Measurements from ENCODE around the gene FES.

DNA sequence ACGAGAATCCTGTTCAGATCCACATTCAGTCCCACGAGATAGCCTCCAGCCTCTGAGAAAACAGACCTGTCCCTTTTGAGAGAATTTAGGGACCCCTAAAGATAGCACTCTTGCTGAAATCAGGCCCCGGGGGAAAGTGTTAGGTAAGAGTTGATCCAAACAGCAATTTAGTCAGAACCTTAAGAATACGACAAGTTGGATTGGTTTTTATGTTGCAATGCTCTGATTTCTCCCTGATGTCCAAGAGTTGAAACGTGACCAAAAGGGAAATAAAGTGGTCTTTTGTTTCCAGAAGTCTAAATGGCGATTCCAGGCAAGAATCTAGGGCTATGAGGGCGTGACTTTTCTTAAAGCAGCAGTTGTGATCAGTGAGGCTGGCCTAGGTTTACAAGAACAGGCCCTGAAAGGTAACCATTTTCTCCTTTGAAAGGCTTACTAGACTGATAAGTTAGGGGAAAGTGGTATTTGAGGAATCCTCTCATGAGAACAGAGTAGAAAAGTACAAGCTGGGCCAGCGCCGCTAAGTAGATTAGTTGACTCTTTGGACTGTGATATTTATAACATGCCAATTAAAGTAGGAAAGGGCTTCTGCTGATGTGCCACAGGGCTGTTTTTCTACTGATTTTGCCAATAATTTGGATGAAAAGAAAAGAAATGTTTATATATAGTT is 23.7 kb downstream of the FES start:
- TF ChIP-seq, protein P1, sequence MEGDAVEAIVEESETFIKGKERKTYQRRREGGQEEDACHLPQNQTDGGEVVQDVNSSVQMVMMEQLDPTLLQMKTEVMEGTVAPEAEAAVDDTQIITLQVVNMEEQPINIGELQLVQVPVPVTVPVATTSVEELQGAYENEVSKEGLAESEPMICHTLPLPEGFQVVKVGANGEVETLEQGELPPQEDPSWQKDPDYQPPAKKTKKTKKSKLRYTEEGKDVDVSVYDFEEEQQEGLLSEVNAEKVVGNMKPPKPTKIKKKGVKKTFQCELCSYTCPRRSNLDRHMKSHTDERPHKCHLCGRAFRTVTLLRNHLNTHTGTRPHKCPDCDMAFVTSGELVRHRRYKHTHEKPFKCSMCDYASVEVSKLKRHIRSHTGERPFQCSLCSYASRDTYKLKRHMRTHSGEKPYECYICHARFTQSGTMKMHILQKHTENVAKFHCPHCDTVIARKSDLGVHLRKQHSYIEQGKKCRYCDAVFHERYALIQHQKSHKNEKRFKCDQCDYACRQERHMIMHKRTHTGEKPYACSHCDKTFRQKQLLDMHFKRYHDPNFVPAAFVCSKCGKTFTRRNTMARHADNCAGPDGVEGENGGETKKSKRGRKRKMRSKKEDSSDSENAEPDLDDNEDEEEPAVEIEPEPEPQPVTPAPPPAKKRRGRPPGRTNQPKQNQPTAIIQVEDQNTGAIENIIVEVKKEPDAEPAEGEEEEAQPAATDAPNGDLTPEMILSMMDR (IDR thresholded peaks at IDR 0.05; ENCODE audit: borderline replicate concordance, extremely low read depth, low read length, poor library complexity, severe bottlenecking) = no peak
- TF ChIP-seq EZH2 (IDR thresholded peaks at IDR 0.05; ENCODE audit: borderline replicate concordance, low read depth, low read length, severe bottlenecking) = no peak
